Activated CD8-positive, alpha-beta T cell treated with anti-CD3 and anti-CD28 coated beads for 36 hours (primary cell): Measurements from ENCODE around the gene COG8. TPM values are rescaled to one million over a fixed set of nuclear protein-coding genes. Genes with fewer than 3 reads are reported as not detected.

Experiments
- ATAC-seq: fragments of 200-7000 bp; cut with Tn5 transposase; one replicate; pipeline ENCODE4 v1.10.0; 2021; ENCODE audit warnings: mild to moderate bottlenecking, moderate library complexity
- CTCF ChIA-PET: fragments of 350-600 bp; sonication (Branson Sonifier 250); formaldehyde crosslinking; loops from one replicate; lab custom pipeline; 2021; ENCODE audit warnings: antibody characterized with exemption; lab: Charles Lee
- POLR2A ChIA-PET: fragments of 350-600 bp; sonication (Branson Sonifier 250); formaldehyde crosslinking; loops from one replicate; lab custom pipeline; 2021; ENCODE audit warnings: antibody characterized with exemption; lab: Charles Lee
- DNase-seq: peaks from one replicate; pipeline ENCODE4 v3.0.0-alpha.2; 2020
- H3K27ac Mint-ChIP-seq: one replicate; pipeline ENCODE4 v1.8.0; 2021; ENCODE audit warnings: mild to moderate bottlenecking, mixed read lengths
- H3K27me3 Mint-ChIP-seq: one replicate; pipeline ENCODE4 v1.8.0; 2021; ENCODE audit warnings: mixed read lengths
- H3K36me3 Mint-ChIP-seq: one replicate; pipeline ENCODE4 v1.8.0; 2021; ENCODE audit warnings: low read depth, mixed read lengths
- H3K4me1 Mint-ChIP-seq: one replicate; pipeline ENCODE4 v1.8.0; 2021; ENCODE audit warnings: low read depth, mixed read lengths
- H3K4me3 Mint-ChIP-seq: one replicate; pipeline ENCODE4 v1.8.0; 2021; ENCODE audit warnings: mild to moderate bottlenecking, moderate library complexity, mixed read lengths
- H3K9me3 Mint-ChIP-seq: one replicate; pipeline ENCODE4 v1.8.0; 2021; ENCODE audit warnings: mixed read lengths
- CTCF ChIP-seq: fragments of 200-600 bp; IDR thresholded peaks from one replicate; pipeline ENCODE4 v1.8.0; 2022; ENCODE audit warnings: antibody characterized with exemption, mild to moderate bottlenecking
- intact Hi-C: fragments of 100-400 bp; cut with micrococcal nuclease; formaldehyde crosslinking; loops from one replicate; pipeline ENCODE4 v1.10.0; 2022
- total RNA-seq, 2 experiments: library from RNA; stranded (reverse); gene quantifications; one replicate each; pipeline ENCODE4 v1.2.3, GENCODE V29; 2021

The COG8 gene
- total RNA-seq, 2 experiments from 2014 or later, result 26.0 to 27.4 TPM

- Mint-ChIP-seq H3K4me3 (peak overlapping the region; percentile 59), H3K27ac (peak overlapping the region; percentile 74), H3K9me3 (no peaks in the 10 kb centered on the region), H3K36me3 (peaks cover 56% of the 10 kb centered on the region), H3K27me3 (no peaks in the 10 kb centered on the region), H3K4me1 (peaks cover 42% of the 10 kb centered on the region)
- DNase-seq (no peak), ATAC-seq (no peak)
- intact Hi-C loops, result no loop called here
- ChIA-PET POLR2A (interaction anchor here (0.8 to 7.2 kb wide), 5 partner anchors 10 to 239 kb away, joined by 3 to 93 read pairs (median 7); partner anchors contain the start of gene COG8), CTCF (interaction anchor here (1.1 to 1.3 kb wide), 2 partner anchors 13 to 15 kb away, joined by 3 to 4 read pairs; partner anchors contain the start of gene COG8)
- no peak for TF ChIP-seq CTCF
Measured at GRCh38 chr16:69325784-69326171, 13.6 kb downstream of the COG8 start.

DNA sequence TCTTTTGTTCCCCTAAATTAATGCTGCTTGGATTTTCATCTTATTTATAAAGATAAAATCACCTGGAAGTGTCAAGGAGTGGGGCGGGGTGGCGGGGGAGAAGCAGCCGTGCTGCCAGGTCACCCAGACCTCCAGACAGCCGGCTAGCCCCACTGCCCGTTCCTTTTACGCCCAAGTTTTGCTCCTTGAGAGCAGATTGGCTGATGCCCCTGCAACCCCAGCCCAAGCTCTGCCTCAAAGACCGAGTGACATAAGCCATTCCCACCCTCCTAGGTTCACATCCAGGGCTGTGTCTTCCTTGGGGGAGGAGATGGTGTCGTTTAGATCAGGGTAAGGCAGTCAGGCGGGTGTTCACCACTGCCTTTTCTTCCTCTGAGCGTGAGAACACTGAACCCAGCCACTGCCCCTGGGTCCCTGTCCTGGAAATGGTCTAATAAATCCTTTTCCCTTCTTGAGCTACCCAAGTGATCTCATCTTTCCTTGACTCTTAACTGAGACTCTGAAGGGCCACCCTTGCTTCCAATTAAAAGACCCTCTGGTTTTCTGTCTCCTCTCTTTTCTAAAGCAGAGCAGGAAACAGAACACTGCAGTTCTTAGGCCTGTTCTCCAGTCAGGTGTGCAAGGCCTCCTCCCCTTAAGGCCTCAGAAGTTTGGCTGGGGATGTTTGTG, 14.6 kb downstream of the COG8 start:
- ATAC-seq, result no peak
- H3K4me1 Mint-ChIP-seq, result peaks cover 42% of the 10 kb centered on the region
- H3K27me3 Mint-ChIP-seq, result no peaks in the 10 kb centered on the region
- ChIA-PET CTCF (interaction anchor here (1.3 kb wide), 2 partner anchors 12 to 13 kb away, joined by 3 to 5 read pairs; no protein-coding TSS in a partner anchor), POLR2A (interaction anchor here (1.1 to 3.6 kb wide), 4 partner anchors 9 to 13 kb away, joined by 3 to 21 read pairs (median 9); partner anchors contain the start of genes COG8 and VPS4A)
- DNase-seq, result no peak
- H3K36me3 Mint-ChIP-seq, result peaks cover 55% of the 10 kb centered on the region
- no peak overlapping the region for H3K4me3 Mint-ChIP-seq
- H3K27ac Mint-ChIP-seq, result peak overlapping the region; percentile 34
- no peaks in the 10 kb centered on the region for H3K9me3 Mint-ChIP-seq
- intact Hi-C loops, result no loop called here
- no peak for TF ChIP-seq CTCF

DNA sequence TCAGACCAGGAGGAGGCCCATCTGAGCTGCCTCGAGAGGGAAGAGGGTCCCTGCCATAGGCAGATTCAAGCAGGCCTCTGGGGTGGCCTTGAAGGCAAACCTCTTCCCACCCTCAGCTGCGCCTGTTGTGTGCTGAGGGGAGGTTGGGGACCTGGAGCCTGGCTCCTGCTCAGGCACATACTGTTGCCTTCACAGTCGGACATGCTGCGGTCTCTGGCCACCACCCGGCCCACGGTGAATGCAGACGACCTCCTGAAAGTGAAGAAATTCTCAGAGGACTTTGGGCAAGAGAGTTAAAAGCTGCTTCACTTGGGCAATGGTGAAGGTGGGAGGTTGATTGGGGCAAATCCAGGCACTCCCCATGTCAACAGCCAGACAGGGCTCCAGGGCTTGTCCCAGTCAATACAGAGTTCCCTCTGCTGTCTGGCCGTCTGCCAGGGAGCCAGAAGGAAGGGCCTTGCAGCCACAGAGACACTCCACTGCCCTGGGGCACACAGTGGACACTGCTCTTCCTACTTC, 15.3 kb downstream of the COG8 start:
- no peak overlapping the region for H3K4me3 Mint-ChIP-seq
- H3K27ac Mint-ChIP-seq, result no peak overlapping the region
- no peak for TF ChIP-seq CTCF
- ChIA-PET CTCF (interaction anchor here (1.3 kb wide), 2 partner anchors 12 kb away, joined by 3 to 5 read pairs; no protein-coding TSS in a partner anchor), POLR2A (interaction anchor here (1.1 to 3.6 kb wide), 4 partner anchors 8 to 13 kb away, joined by 3 to 21 read pairs (median 9); partner anchors contain the start of genes COG8 and VPS4A)
- no peaks in the 10 kb centered on the region for H3K27me3 Mint-ChIP-seq
- peaks cover 53% of the 10 kb centered on the region for H3K36me3 Mint-ChIP-seq
- ATAC-seq, result no peak
- no peak for DNase-seq
- H3K9me3 Mint-ChIP-seq, result no peaks in the 10 kb centered on the region
- peaks cover 38% of the 10 kb centered on the region for H3K4me1 Mint-ChIP-seq
- intact Hi-C loops, result no loop called here

- ChIA-PET POLR2A (interaction anchor here (3.2 kb wide), 1 partner anchor 11 kb away, joined by 15 read pairs; the partner anchor contains the start of gene VPS4A), CTCF (interaction anchor here (1.3 kb wide), 2 partner anchors 11 to 13 kb away, joined by 3 to 5 read pairs; no protein-coding TSS in a partner anchor)
- no peaks in the 10 kb centered on the region for H3K9me3 Mint-ChIP-seq
- H3K27me3 Mint-ChIP-seq, result no peaks in the 10 kb centered on the region
- intact Hi-C loops, result no loop called here
- H3K27ac Mint-ChIP-seq, result no peak overlapping the region
- no peak overlapping the region for H3K4me3 Mint-ChIP-seq
- TF ChIP-seq CTCF, result no peak
- DNase-seq, result no peak
- no peak for ATAC-seq
- H3K36me3 Mint-ChIP-seq, result peaks cover 46% of the 10 kb centered on the region
- peaks cover 33% of the 10 kb centered on the region for H3K4me1 Mint-ChIP-seq
Measured at GRCh38 chr16:69323415-69323814, 15.9 kb downstream of the COG8 start.
